ENCODE results near the gene LMAN2.
A peak's percentile ranks its signal among the peaks of the same experiment; 100 is the strongest.
"Not testable (repeated sequence)": the region's sequence is repeated elsewhere in the genome, so short reads cannot be mapped to it uniquely, and the experiment has no call there.

The LMAN2 gene

DNA sequence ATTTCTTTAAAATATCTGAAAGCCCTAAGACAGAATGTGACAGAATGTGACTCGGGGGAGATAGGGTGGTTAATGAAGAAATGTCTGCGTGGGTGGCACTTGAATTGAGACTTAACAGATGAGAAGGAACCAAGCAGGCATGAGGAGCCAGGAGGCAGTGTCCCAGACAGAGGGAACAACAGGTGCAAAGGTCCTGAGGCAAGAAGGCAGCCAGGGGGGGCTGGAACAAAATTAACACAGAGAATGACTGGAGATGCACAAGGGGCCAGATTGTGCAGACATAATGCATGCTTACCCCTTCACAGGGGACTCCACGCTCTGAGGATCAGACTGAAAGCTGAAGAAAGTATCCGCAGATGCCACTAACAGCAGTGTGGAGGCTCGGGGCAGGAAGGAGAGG lies 1.7 kb downstream of the LMAN2 start:
- 92% methylated on average over 4 of the region's 5 CpGs for WGBS (ENCODE audit: insufficient coverage)
- no peak for DNase-seq
- Histone ChIP-seq H3K27ac (ENCODE audit: insufficient read depth in 1 of 2, low read depth in 1 of 2, low read length in 2 of 2, poor library complexity in 1 of 2, severe bottlenecking in 2 of 2) (no peak overlapping the region), H3K9me3 (ENCODE audit: control extremely low read depth in 1 of 5, control insufficient read depth in 4 of 5, insufficient read depth in 2 of 5, low read depth in 1 of 5, low read length in 4 of 5) (no peaks in the 10 kb centered on the region), H3K27me3 (replicated peaks in 2 of 5; ENCODE audit: control insufficient read depth in 4 of 5, insufficient read depth in 5 of 5, low read length in 4 of 5) (no peaks in the 10 kb centered on the region), H3K4me1 (ENCODE audit: control extremely low read depth in 1 of 4, control insufficient read depth in 4 of 4, insufficient read depth in 4 of 4, low read length in 3 of 4) (peaks cover 10 to 36% (median 27%) of the 10 kb centered on the region in 4 experiments), H3K4me3 (ENCODE audit: control insufficient read depth in 1 of 7, extremely low read depth in 1 of 7, insufficient read depth in 4 of 7, low read depth in 2 of 7, low read length in 6 of 7) (peak overlapping the region in 4 of 7 experiments; percentile 94 to 99 (median 96)), H3K36me3 (ENCODE audit: control insufficient read depth in 4 of 4, insufficient read depth in 4 of 4, low read length in 3 of 4) (peaks cover 0 to 26% (median 14%) of the 10 kb centered on the region in 4 experiments)
- POLR2A ChIA-PET: no interaction called here
- CTCF ChIA-PET: interaction anchor here (1.5 to 13.7 kb wide), 8 partner anchors 11 to 40 kb away, joined by 4 to 131 read pairs (median 6); no protein-coding TSS in a partner anchor

- ChIA-PET POLR2A (no interaction called here), CTCF (interaction anchor here (1.2 to 13.7 kb wide), 4 partner anchors 10 to 55 kb away, joined by 3 to 131 read pairs (median 6); no protein-coding TSS in a partner anchor)
- H3K4me1 ChIP-seq (ENCODE audit: control extremely low read depth in 1 of 4, control insufficient read depth in 4 of 4, insufficient read depth in 4 of 4, low read length in 3 of 4): peaks cover 10 to 36% (median 25%) of the 10 kb centered on the region in 4 experiments
- no peak overlapping the region for H3K4me3 ChIP-seq (ENCODE audit: control insufficient read depth in 1 of 7, extremely low read depth in 1 of 7, insufficient read depth in 4 of 7, low read depth in 2 of 7, low read length in 6 of 7)
- H3K27me3 ChIP-seq (replicated peaks in 2 of 5; ENCODE audit: control insufficient read depth in 4 of 5, insufficient read depth in 5 of 5, low read length in 4 of 5): no peaks in the 10 kb centered on the region
- 94% methylated on average over 2 of the region's 3 CpGs for WGBS (ENCODE audit: insufficient coverage)
- H3K36me3 ChIP-seq (ENCODE audit: control insufficient read depth in 4 of 4, insufficient read depth in 4 of 4, low read length in 3 of 4): peaks cover 0 to 26% (median 15%) of the 10 kb centered on the region in 4 experiments
- no peak for DNase-seq
- no peaks in the 10 kb centered on the region for H3K9me3 ChIP-seq (ENCODE audit: control extremely low read depth in 1 of 5, control insufficient read depth in 4 of 5, insufficient read depth in 2 of 5, low read depth in 1 of 5, low read length in 4 of 5)
- H3K27ac ChIP-seq (ENCODE audit: insufficient read depth in 1 of 2, low read depth in 1 of 2, low read length in 2 of 2, poor library complexity in 1 of 2, severe bottlenecking in 2 of 2): no peak overlapping the region
Observed at GRCh38 chr5:177349362-177349647, 2.2 kb downstream of the LMAN2 start.

- WGBS (ENCODE audit: insufficient coverage): 90% methylated on average over 2 of the region's 4 CpGs
- DNase-seq: no peak
- Histone ChIP-seq H3K36me3 (ENCODE audit: control insufficient read depth in 4 of 4, insufficient read depth in 4 of 4, low read length in 3 of 4) (peaks cover 0 to 31% (median 18%) of the 10 kb centered on the region in 4 experiments), H3K4me3 (ENCODE audit: control insufficient read depth in 1 of 7, extremely low read depth in 1 of 7, insufficient read depth in 4 of 7, low read depth in 2 of 7, low read length in 6 of 7) (no peak overlapping the region), H3K27ac (ENCODE audit: insufficient read depth in 1 of 2, low read depth in 1 of 2, low read length in 2 of 2, poor library complexity in 1 of 2, severe bottlenecking in 2 of 2) (no peak overlapping the region), H3K4me1 (ENCODE audit: control extremely low read depth in 1 of 4, control insufficient read depth in 4 of 4, insufficient read depth in 4 of 4, low read length in 3 of 4) (peaks cover 10 to 29% (median 21%) of the 10 kb centered on the region in 4 experiments), H3K9me3 (ENCODE audit: control extremely low read depth in 1 of 5, control insufficient read depth in 4 of 5, insufficient read depth in 2 of 5, low read depth in 1 of 5, low read length in 4 of 5) (no peaks in the 10 kb centered on the region), H3K27me3 (replicated peaks in 2 of 5; ENCODE audit: control insufficient read depth in 4 of 5, insufficient read depth in 5 of 5, low read length in 4 of 5) (no peaks in the 10 kb centered on the region)
- POLR2A ChIA-PET: no interaction called here
- CTCF ChIA-PET: interaction anchor here (1.8 to 2.6 kb wide), 2 partner anchors 14 to 29 kb away, joined by 5 read pairs; no protein-coding TSS in a partner anchor
Observed at GRCh38 chr5:177347699-177348098, 3.8 kb downstream of the LMAN2 start.

DNA sequence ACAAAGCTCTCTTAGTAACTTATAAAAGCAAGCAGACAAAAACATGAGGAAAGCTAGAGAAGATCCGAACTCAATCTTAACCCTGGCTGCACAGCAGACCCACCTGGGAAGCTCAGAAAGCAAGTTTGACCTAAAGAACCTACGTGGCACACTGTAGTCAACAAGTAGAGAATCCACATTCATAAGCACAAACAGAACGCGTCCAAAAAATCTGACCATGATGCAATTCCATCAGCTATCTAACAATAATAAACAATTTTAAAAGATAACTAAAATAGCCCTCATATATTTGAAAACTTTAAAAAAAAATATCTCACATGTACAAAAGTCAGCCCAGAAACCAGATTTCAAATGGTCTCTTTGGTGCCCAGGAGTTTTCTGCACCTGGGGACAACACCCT lies 4.6 kb downstream of the LMAN2 start:
- Histone ChIP-seq H3K4me1 (ENCODE audit: control extremely low read depth in 1 of 4, control insufficient read depth in 4 of 4, insufficient read depth in 4 of 4, low read length in 3 of 4) (peaks cover 10 to 23% (median 16%) of the 10 kb centered on the region in 4 experiments), H3K36me3 (ENCODE audit: control insufficient read depth in 4 of 4, insufficient read depth in 4 of 4, low read length in 3 of 4) (peaks cover 0 to 38% (median 18%) of the 10 kb centered on the region in 4 experiments), H3K9me3 (ENCODE audit: control extremely low read depth in 1 of 5, control insufficient read depth in 4 of 5, insufficient read depth in 2 of 5, low read depth in 1 of 5, low read length in 4 of 5) (no peaks in the 10 kb centered on the region), H3K4me3 (ENCODE audit: control insufficient read depth in 1 of 7, extremely low read depth in 1 of 7, insufficient read depth in 4 of 7, low read depth in 2 of 7, low read length in 6 of 7) (no peak overlapping the region), H3K27me3 (replicated peaks in 2 of 5; ENCODE audit: control insufficient read depth in 4 of 5, insufficient read depth in 5 of 5, low read length in 4 of 5) (no peaks in the 10 kb centered on the region), H3K27ac (ENCODE audit: insufficient read depth in 1 of 2, low read depth in 1 of 2, low read length in 2 of 2, poor library complexity in 1 of 2, severe bottlenecking in 2 of 2) (no peak overlapping the region)
- ChIA-PET CTCF (interaction anchor here (0.7 to 2.9 kb wide), 8 partner anchors 9 to 107 kb away, joined by 3 to 10 read pairs (median 4); no protein-coding TSS in a partner anchor), POLR2A (interaction anchor here (0.6 kb wide), 1 partner anchor 19 kb away, joined by 4 read pairs; no protein-coding TSS in a partner anchor)
- WGBS (ENCODE audit: insufficient coverage): 94% methylated on average over 2 of the region's 4 CpGs
- DNase-seq: no peak

DNA sequence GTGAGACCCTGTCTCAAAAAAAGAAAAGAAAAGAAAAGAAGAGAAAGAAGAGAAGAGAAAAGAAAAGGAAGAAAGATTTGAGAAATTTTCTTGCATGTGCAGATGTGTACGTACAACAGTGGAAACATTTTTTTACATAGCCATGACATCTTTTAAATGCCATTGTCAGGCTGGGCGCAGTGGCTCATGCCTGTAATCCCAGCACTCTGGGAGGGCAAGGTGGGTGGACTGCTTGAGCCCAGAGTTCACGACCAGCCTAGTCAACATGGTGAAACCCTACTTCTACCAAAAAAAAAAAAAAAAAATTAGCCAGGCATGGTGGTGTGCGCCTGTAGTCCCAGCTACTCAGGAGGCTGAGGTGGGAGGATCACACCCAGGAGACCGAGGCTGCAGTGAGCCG lies 6.6 kb downstream of the LMAN2 start:
- Histone ChIP-seq H3K36me3 (ENCODE audit: control insufficient read depth in 4 of 4, insufficient read depth in 4 of 4, low read length in 3 of 4) (peaks cover 4 to 42% (median 25%) of the 10 kb centered on the region in 4 experiments), H3K9me3 (ENCODE audit: control extremely low read depth in 1 of 5, control insufficient read depth in 4 of 5, insufficient read depth in 2 of 5, low read depth in 1 of 5, low read length in 4 of 5) (no peaks in the 10 kb centered on the region), H3K27ac (ENCODE audit: insufficient read depth in 1 of 2, low read depth in 1 of 2, low read length in 2 of 2, poor library complexity in 1 of 2, severe bottlenecking in 2 of 2) (no peak overlapping the region), H3K4me1 (ENCODE audit: control extremely low read depth in 1 of 4, control insufficient read depth in 4 of 4, insufficient read depth in 4 of 4, low read length in 3 of 4) (peaks cover 0 to 9% (median 5%) of the 10 kb centered on the region in 4 experiments), H3K4me3 (ENCODE audit: control insufficient read depth in 1 of 7, extremely low read depth in 1 of 7, insufficient read depth in 4 of 7, low read depth in 2 of 7, low read length in 6 of 7) (no peak overlapping the region), H3K27me3 (replicated peaks in 2 of 5; ENCODE audit: control insufficient read depth in 4 of 5, insufficient read depth in 5 of 5, low read length in 4 of 5) (no peaks in the 10 kb centered on the region)
- POLR2A ChIA-PET: no interaction called here
- CTCF ChIA-PET: interaction anchor here (1.9 to 2.9 kb wide), 2 partner anchors 10 to 11 kb away, joined by 6 to 10 read pairs; no protein-coding TSS in a partner anchor
- WGBS (ENCODE audit: insufficient coverage): 93% methylated on average over 2 of the region's 6 CpGs
- DNase-seq: no peak

DNA sequence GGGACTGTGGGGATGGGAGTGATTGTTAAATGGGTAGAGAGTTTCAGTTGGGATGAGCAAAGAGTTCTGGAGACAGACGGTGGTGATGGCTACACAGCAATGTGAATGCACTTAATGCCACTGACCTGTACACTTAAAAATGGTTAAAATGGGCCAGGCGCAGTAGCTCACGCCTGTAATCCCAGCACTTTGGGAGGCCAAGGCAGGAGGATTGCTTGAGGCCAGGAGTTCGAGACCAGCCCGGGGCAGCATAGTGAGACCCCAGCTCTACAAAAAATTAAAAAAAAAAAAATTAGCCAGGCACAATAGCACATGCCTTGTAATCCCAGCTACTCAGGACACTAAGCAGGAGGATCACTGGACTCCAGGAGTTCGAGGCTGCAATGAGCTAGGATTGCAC lies 7.7 kb downstream of the LMAN2 start:
- no peaks in the 10 kb centered on the region for H3K9me3 ChIP-seq (ENCODE audit: control extremely low read depth in 1 of 5, control insufficient read depth in 4 of 5, insufficient read depth in 2 of 5, low read depth in 1 of 5, low read length in 4 of 5)
- 100% methylated on average over 3 of the region's 6 CpGs for WGBS (ENCODE audit: insufficient coverage)
- peaks cover 4 to 43% (median 28%) of the 10 kb centered on the region in 4 experiments for H3K36me3 ChIP-seq (ENCODE audit: control insufficient read depth in 4 of 4, insufficient read depth in 4 of 4, low read length in 3 of 4)
- ChIA-PET CTCF (interaction anchor here (1.2 to 1.9 kb wide), 2 partner anchors 9 to 34 kb away, joined by 4 to 6 read pairs; no protein-coding TSS in a partner anchor), POLR2A (no interaction called here)
- no peak for DNase-seq
- H3K27ac ChIP-seq (ENCODE audit: insufficient read depth in 1 of 2, low read depth in 1 of 2, low read length in 2 of 2, poor library complexity in 1 of 2, severe bottlenecking in 2 of 2): no peak overlapping the region
- peaks cover 0 to 6% (median 0%) of the 10 kb centered on the region in 4 experiments for H3K4me1 ChIP-seq (ENCODE audit: control extremely low read depth in 1 of 4, control insufficient read depth in 4 of 4, insufficient read depth in 4 of 4, low read length in 3 of 4)
- no peaks in the 10 kb centered on the region for H3K27me3 ChIP-seq (replicated peaks in 2 of 5; ENCODE audit: control insufficient read depth in 4 of 5, insufficient read depth in 5 of 5, low read length in 4 of 5)
- no peak overlapping the region for H3K4me3 ChIP-seq (ENCODE audit: control insufficient read depth in 1 of 7, extremely low read depth in 1 of 7, insufficient read depth in 4 of 7, low read depth in 2 of 7, low read length in 6 of 7)

GRCh38 chr5:177343000-177343399 lies 8.5 kb downstream of the LMAN2 start:
- H3K4me3 ChIP-seq (ENCODE audit: control insufficient read depth in 1 of 7, extremely low read depth in 1 of 7, insufficient read depth in 4 of 7, low read depth in 2 of 7, low read length in 6 of 7); H3K27ac ChIP-seq (ENCODE audit: insufficient read depth in 1 of 2, low read depth in 1 of 2, low read length in 2 of 2, poor library complexity in 1 of 2, severe bottlenecking in 2 of 2); DNase-seq; H3K4me1 ChIP-seq (ENCODE audit: control extremely low read depth in 1 of 4, control insufficient read depth in 4 of 4, insufficient read depth in 4 of 4, low read length in 3 of 4); H3K27me3 ChIP-seq (replicated peaks in 2 of 5; ENCODE audit: control insufficient read depth in 4 of 5, insufficient read depth in 5 of 5, low read length in 4 of 5); POLR2A ChIA-PET; H3K9me3 ChIP-seq (ENCODE audit: control extremely low read depth in 1 of 5, control insufficient read depth in 4 of 5, insufficient read depth in 2 of 5, low read depth in 1 of 5, low read length in 4 of 5): not testable (repeated sequence)
- WGBS (ENCODE audit: insufficient coverage): 100% methylated on average over 4 of the region's 14 CpGs
- H3K36me3 ChIP-seq (ENCODE audit: control insufficient read depth in 4 of 4, insufficient read depth in 4 of 4, low read length in 3 of 4): peaks cover 4 to 51% (median 34%) of the 10 kb centered on the region in 4 experiments
- CTCF ChIA-PET: interaction anchor here (1.0 to 1.2 kb wide), 2 partner anchors 34 kb away, joined by 3 read pairs; no protein-coding TSS in a partner anchor
